Esophagus (tissue), 2 donors: ENCODE results near the gene PRMT7. TPM values are rescaled to one million over a fixed set of nuclear protein-coding genes. Genes with fewer than 3 reads are reported as not detected.

Source experiments
- H3K27ac ChIP-seq, 2 donors: one replicate each; pipeline ENCODE4 v1.5.1; 2013; ENCODE audit warnings: low read depth in 2 of 2, mild to moderate bottlenecking in 2 of 2, inconsistent platforms in 1 of 2, low read length in 1 of 2, moderate library complexity in 1 of 2
- H3K27me3 ChIP-seq, 2 donors: one replicate each; pipeline ENCODE4 v1.6.1; 2013; ENCODE audit warnings: low read length in 2 of 2, control low read depth in 1 of 2, mild to moderate bottlenecking in 1 of 2; ENCODE audit not compliant: insufficient read depth in 2 of 2, control insufficient read depth in 1 of 2
- H3K36me3 ChIP-seq, 2 donors: one replicate each; pipeline ENCODE4 v1.6.1; 2013; ENCODE audit warnings: low read length in 1 of 2; ENCODE audit not compliant: control insufficient read depth in 2 of 2, insufficient read depth in 2 of 2
- H3K4me1 ChIP-seq, 2 donors: one replicate each; pipeline ENCODE4 v1.6.1; 2013; ENCODE audit warnings: low read length in 1 of 2; ENCODE audit not compliant: control insufficient read depth in 2 of 2, insufficient read depth in 2 of 2
- H3K4me3 ChIP-seq, 2 donors: one replicate each; pipeline ENCODE4 v1.5.1; 2013; ENCODE audit warnings: low read length in 2 of 2, mild to moderate bottlenecking in 2 of 2, low read depth in 1 of 2, moderate library complexity in 1 of 2
- H3K9me3 ChIP-seq, 2 donors: one replicate each; pipeline ENCODE4 v1.6.1; 2013; ENCODE audit warnings: mild to moderate bottlenecking in 2 of 2, low read depth in 1 of 2, low read length in 1 of 2, moderate library complexity in 1 of 2; ENCODE audit not compliant: control insufficient read depth in 2 of 2, insufficient read depth in 1 of 2
- WGBS, 2 donors: extraction: QIAGEN DNeasy Blood & Tissue Kit; methylation state at CpG; one replicate each; pipeline ENCODE4 v1.1.7; 2013; 5-methylcytosine and 5-hydroxymethylcytosine counted together
- polyA plus RNA-seq, 2 donors: library from polyadenylated mRNA; stranded (reverse); fragments of 200-250 nt; gene quantifications; one replicate each; pipeline ENCODE4 v1.2.3, GENCODE V29; 2013
- donor health status: healthy with polysubstance abuse.
- donor health status: Bipolar disorder and iron deficiency.

PRMT7 gene
- polyA plus RNA-seq, 2 donors = 22.6 to 36.0 TPM

GRCh38 chr16:68358951-68359350, 48.1 kb downstream of the PRMT7 start:
- Histone ChIP-seq H3K4me1 (peaks cover 0 to 13% of the 10 kb centered on the region in 2 donors), H3K27me3 (no peaks in the 10 kb centered on the region), H3K36me3 (peaks cover 6 to 39% of the 10 kb centered on the region in 2 donors), H3K4me3 (no peak overlapping the region), H3K27ac (no peak overlapping the region), H3K9me3 (no peaks in the 10 kb centered on the region)
- WGBS, 2 donors = 83 to 86% methylated on average over 13 of the region's 13 CpGs

- H3K4me1 ChIP-seq = peaks cover 0 to 13% of the 10 kb centered on the region in 2 donors
- 65 to 78% methylated on average over 23 of the region's 23 CpGs for WGBS, 2 donors
- H3K36me3 ChIP-seq = peaks cover 3 to 37% of the 10 kb centered on the region in 2 donors
Observed at GRCh38 chr16:68359398-68360191, 48.8 kb downstream of the PRMT7 start.

GRCh38 chr16:68360547-68360946, 49.7 kb downstream of the PRMT7 start:
- Histone ChIP-seq H3K4me3 (no peak overlapping the region), H3K4me1 (peaks cover 0 to 13% of the 10 kb centered on the region in 2 donors), H3K27me3 (peaks cover 0 to 3% of the 10 kb centered on the region in 2 donors), H3K27ac (no peak overlapping the region), H3K36me3 (peaks cover 3 to 31% of the 10 kb centered on the region in 2 donors), H3K9me3 (no peaks in the 10 kb centered on the region)
- 87 to 90% methylated on average over 18 of the region's 18 CpGs for WGBS, 2 donors

More at GRCh38 chr16:68359398-68360191, 48.8 kb downstream of the PRMT7 start:
- no peak overlapping the region for H3K4me3 ChIP-seq
- no peaks in the 10 kb centered on the region for H3K9me3 ChIP-seq
- H3K27me3 ChIP-seq = no peaks in the 10 kb centered on the region
- no peak overlapping the region for H3K27ac ChIP-seq

GRCh38 chr16:68360956-68361355, 50.1 kb downstream of the PRMT7 start:
- 81 to 85% methylated on average over 14 of the region's 14 CpGs for WGBS, 2 donors
- Histone ChIP-seq H3K27me3 (peaks cover 0 to 3% of the 10 kb centered on the region in 2 donors), H3K9me3 (no peaks in the 10 kb centered on the region), H3K27ac (no peak overlapping the region), H3K4me1 (peaks cover under 1 to 11% of the 10 kb centered on the region in 2 donors), H3K36me3 (peaks cover 2 to 27% of the 10 kb centered on the region in 2 donors), H3K4me3 (no peak overlapping the region)

- peaks cover 0 to 3% of the 10 kb centered on the region in 2 donors for H3K27me3 ChIP-seq
- H3K4me1 ChIP-seq = peaks cover 2 to 10% of the 10 kb centered on the region in 2 donors
- H3K27ac ChIP-seq = no peak overlapping the region
- WGBS, 2 donors = 58% methylated on average over 16 of the region's 16 CpGs
- no peaks in the 10 kb centered on the region for H3K9me3 ChIP-seq
- peaks cover 0 to 23% of the 10 kb centered on the region in 2 donors for H3K36me3 ChIP-seq
- no peak overlapping the region for H3K4me3 ChIP-seq
Observed at GRCh38 chr16:68361485-68361884, 50.7 kb downstream of the PRMT7 start.

- Histone ChIP-seq H3K9me3 (no peaks in the 10 kb centered on the region), H3K27ac (no peak overlapping the region), H3K4me1 (peaks cover 2 to 10% of the 10 kb centered on the region in 2 donors), H3K27me3 (peaks cover 0 to 3% of the 10 kb centered on the region in 2 donors), H3K4me3 (no peak overlapping the region), H3K36me3 (peaks cover 0 to 14% of the 10 kb centered on the region in 2 donors)
- WGBS, 2 donors = 72 to 75% methylated on average over 8 of the region's 8 CpGs
Observed at GRCh38 chr16:68362262-68362913, 51.6 kb downstream of the PRMT7 start.

GRCh38 chr16:68362947-68363657, 52.3 kb downstream of the PRMT7 start:
- peaks cover 2 to 10% of the 10 kb centered on the region in 2 donors for H3K4me1 ChIP-seq
- H3K36me3 ChIP-seq = peaks cover 0 to 8% of the 10 kb centered on the region in 2 donors
- WGBS, 2 donors = 53 to 64% methylated on average over 18 of the region's 18 CpGs

GRCh38 chr16:68363658-68364521, 53.1 kb downstream of the PRMT7 start:
- peaks cover 2 to 10% of the 10 kb centered on the region in 2 donors for H3K4me1 ChIP-seq

More at GRCh38 chr16:68362947-68363657, 52.3 kb downstream of the PRMT7 start:
- Histone ChIP-seq H3K27ac (no peak overlapping the region), H3K9me3 (no peaks in the 10 kb centered on the region), H3K27me3 (peaks cover 0 to 3% of the 10 kb centered on the region in 2 donors), H3K4me3 (no peak overlapping the region)

More at GRCh38 chr16:68363658-68364521, 53.1 kb downstream of the PRMT7 start:
- Histone ChIP-seq H3K27ac (no peak overlapping the region), H3K4me3 (no peak overlapping the region), H3K9me3 (no peaks in the 10 kb centered on the region), H3K27me3 (peaks cover 0 to 3% of the 10 kb centered on the region in 2 donors), H3K36me3 (peaks cover 0 to 7% of the 10 kb centered on the region in 2 donors)
- WGBS, 2 donors = 64 to 67% methylated on average over 21 to 22 of the region's 22 CpGs
